CD4-positive, alpha-beta T cell treated with Interleukin-6 for 4 hours (primary cell): ENCODE measurements around the gene TMEM229B.
A peak's percentile ranks its signal among the peaks of the same experiment; 100 is the strongest.

Experiments used
- DNase-seq: peaks from one replicate; pipeline ENCODE4 v3.0.0-alpha.2; 2020; ENCODE audit warnings: mixed read lengths

TMEM229B gene

GRCh38 chr14:67487937-67488893 lies at the start of gene TMEM229B:
TSS of gene TMEM229B (minus strand) at chr14:67488721. CDS start at chr14:67473923, 14,798 bp downstream.
- DNase-seq = peak; percentile 84

GRCh38 chr14:67537736-67538135 lies 49.2 kb upstream of the TMEM229B start:
- DNase-seq = no peak

- no peak for DNase-seq
Observed at GRCh38 chr14:67536087-67536486, 47.6 kb upstream of the TMEM229B start.

GRCh38 chr14:67533754-67534085 lies 45.2 kb upstream of the TMEM229B start:
- no peak for DNase-seq

- peak; percentile 64 for DNase-seq
Observed at GRCh38 chr14:67532998-67533753, 44.7 kb upstream of the TMEM229B start, which contains the start of gene PLEKHH1. TSS of gene PLEKHH1 (plus strand) at chr14:67533290. CDS start at chr14:67541868, 8,578 bp downstream.

GRCh38 chr14:67532606-67532997 lies 44.1 kb upstream of the TMEM229B start:
- DNase-seq = no peak

GRCh38 chr14:67529947-67530935 lies 41.7 kb upstream of the TMEM229B start:
- DNase-seq = no peak

- DNase-seq = no peak
Observed at GRCh38 chr14:67528276-67528675, 39.8 kb upstream of the TMEM229B start.

- no peak for DNase-seq
Observed at GRCh38 chr14:67527756-67528155, 39.2 kb upstream of the TMEM229B start.

GRCh38 chr14:67526676-67527459 lies 38.3 kb upstream of the TMEM229B start:
- peak; percentile 61 for DNase-seq

GRCh38 chr14:67526181-67526580 lies 37.7 kb upstream of the TMEM229B start:
- DNase-seq = no peak

- no peak for DNase-seq
Observed at GRCh38 chr14:67525389-67525788, 36.9 kb upstream of the TMEM229B start.

GRCh38 chr14:67524634-67524963 lies 36.1 kb upstream of the TMEM229B start:
- peak; percentile 7 for DNase-seq

GRCh38 chr14:67523764-67524633 lies 35.5 kb upstream of the TMEM229B start:
- no peak for DNase-seq

- no peak for DNase-seq
Observed at GRCh38 chr14:67522270-67522669, 33.7 kb upstream of the TMEM229B start.

GRCh38 chr14:67520482-67520881 lies 32.0 kb upstream of the TMEM229B start:
- no peak for DNase-seq

GRCh38 chr14:67519406-67519805 lies 30.9 kb upstream of the TMEM229B start:
- DNase-seq = no peak

GRCh38 chr14:67517083-67517482 lies 28.6 kb upstream of the TMEM229B start:
- no peak for DNase-seq

- no peak for DNase-seq
Observed at GRCh38 chr14:67516676-67517075, 28.2 kb upstream of the TMEM229B start.

GRCh38 chr14:67515386-67516079 lies 27.0 kb upstream of the TMEM229B start:
- peak; percentile 62 for DNase-seq
